NB4 (cell line): ENCODE results near the gene SPAG17.

ENCODE experiments used
- CTCF ChIP-seq: IDR thresholded peaks from one replicate; pipeline ENCODE4 v1.5.1; 2012; ENCODE audit warnings: low read depth, low read length
- POLR2A ChIP-seq: IDR thresholded peaks from 2 replicates; pipeline ENCODE4 v1.6.1; 2011; ENCODE audit warnings: mild to moderate bottlenecking; ENCODE audit not compliant: insufficient read length; ENCODE audit errors: extremely low read depth

GRCh38 chr1:118159569-118159968 lies 25.5 kb downstream of the SPAG17 start:
- TF ChIP-seq CTCF: no peak
- TF ChIP-seq POLR2A: no peak
